Astrocyte of the spinal cord (primary cell): ENCODE data around the gene CCDC158.

Source experiments
- DNase-seq: peaks from one replicate; pipeline ENCODE4 v3.0.0; 2011; ENCODE audit warnings: low read depth, low spot score
- H3K4me3 ChIP-seq: 2 replicates; pipeline ENCODE4 v1.5.1; 2011; ENCODE audit warnings: low read depth, mild to moderate bottlenecking, low read length, moderate library complexity
- CTCF ChIP-seq: IDR thresholded peaks from 2 replicates; pipeline ENCODE4 v1.5.1; 2012; ENCODE audit warnings: low read depth, mild to moderate bottlenecking, low read length, inconsistent platforms
- in situ Hi-C: cut with HindIII; loops from 2 replicates; pipeline ENCODE4 v1.10.0; 2017; ENCODE audit warnings: low sequenced_read_pairs

The CCDC158 gene

DNA sequence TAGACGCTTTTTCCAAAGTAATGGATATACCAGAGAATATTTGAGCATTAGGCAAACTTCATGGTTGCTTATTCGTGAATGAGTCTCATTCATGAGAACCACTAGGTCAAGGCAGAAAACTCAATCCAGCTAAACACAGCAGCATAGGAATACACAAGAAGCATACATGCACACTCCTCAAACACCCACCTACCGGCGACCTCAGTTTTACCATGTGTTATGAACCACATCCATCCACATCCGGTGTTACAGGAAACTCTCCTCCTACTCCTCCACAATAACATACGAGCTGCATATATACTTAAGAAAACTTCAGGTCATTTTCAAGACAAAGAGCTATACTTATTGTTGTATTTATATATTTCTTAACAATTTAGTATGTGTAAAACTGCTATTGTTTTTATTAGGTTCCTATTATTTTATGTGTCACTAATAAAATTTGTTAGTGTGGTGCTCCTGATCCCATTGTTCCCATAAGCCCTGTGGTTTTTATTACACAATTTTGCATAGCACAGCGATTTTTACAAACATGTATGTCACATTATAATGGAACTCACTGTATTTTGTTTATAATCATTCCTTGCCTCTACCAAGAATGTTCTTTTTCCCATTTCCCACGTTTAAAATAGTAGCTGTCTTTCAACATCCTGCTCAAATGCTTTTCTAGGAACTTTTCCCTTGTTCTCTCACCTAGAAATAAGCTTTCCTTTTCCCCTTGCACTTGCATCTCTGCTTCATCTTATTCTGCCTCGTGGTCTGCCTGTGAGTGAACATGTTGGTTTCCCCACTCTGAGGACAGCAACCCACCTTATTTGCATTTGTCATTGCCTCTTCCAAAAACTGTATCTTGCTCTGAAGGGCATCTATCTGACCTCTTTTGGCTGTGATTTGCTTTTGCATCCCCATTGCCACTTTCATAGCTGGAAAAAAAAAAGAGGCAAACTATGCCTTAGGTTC lies 66.1 kb downstream of the CCDC158 start:
- no peak overlapping the region for H3K4me3 ChIP-seq
- in situ Hi-C loops, result no loop called here
- DNase-seq, result no peak
- TF ChIP-seq CTCF, result no peak

DNA sequence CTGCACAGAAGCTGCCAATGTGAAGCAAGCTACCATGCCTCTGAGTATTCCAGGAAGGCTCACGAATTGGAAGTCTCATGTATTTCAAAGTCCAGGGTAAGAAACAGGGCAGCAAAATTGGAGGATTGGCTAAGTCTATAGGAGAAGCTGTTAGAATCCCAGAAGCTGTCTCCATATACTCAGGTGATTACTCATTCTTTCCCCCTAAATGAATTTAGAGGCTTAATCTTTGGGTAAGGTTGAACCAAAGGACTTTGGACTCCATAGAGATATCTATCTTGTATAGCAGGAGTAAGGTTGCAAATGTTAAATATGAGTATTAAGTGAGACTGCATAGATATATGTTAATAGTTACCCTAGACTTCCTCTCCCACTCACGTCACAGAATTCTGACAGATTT lies 78.1 kb downstream of the CCDC158 start:
- DNase-seq, result no peak
- no peak overlapping the region for H3K4me3 ChIP-seq
- TF ChIP-seq CTCF, result no peak
- in situ Hi-C loops, result no loop called here

DNA sequence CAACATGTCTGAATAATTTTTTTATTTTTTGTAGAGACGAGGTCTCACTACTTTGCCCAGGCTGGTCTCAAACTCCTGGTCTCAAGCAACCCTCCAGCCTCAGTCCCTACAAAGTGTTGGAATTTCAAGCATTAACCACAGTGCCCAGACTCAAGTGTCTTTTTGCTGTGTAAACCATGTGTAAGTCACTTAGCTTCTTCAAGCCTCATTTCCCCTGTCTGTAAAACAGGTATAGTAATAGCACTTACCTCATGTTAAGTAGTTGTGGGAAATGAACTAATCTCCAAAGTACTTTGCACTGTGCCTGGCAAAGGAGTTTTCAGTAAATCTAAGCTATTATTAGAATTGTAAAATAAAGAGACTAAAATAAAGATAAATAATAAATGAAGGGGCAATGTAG lies 78.8 kb downstream of the CCDC158 start:
- in situ Hi-C loops, result no loop called here
- no peak for TF ChIP-seq CTCF
- H3K4me3 ChIP-seq, result no peak overlapping the region
- no peak for DNase-seq

DNA sequence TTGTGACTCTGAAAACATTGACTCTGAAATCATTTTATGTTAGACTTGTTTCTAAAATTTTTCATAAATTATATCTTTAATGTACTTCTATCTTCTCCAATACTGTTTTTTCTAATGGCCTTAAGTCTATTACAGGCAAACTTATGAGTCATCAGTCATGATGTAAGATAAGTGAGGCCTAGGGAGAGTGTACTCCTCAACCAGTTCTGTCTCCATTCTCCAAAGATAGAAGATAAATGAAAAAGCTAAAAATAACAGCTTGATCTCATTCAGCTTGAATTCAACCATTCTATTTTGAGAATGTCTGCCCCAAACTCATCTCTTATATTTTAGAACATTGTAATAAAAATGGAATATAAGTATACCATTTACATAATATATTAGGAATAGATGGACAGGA lies 79.9 kb downstream of the CCDC158 start:
- no peak for TF ChIP-seq CTCF
- DNase-seq, result peak; percentile 63
- no peak overlapping the region for H3K4me3 ChIP-seq
- in situ Hi-C loops, result no loop called here

DNA sequence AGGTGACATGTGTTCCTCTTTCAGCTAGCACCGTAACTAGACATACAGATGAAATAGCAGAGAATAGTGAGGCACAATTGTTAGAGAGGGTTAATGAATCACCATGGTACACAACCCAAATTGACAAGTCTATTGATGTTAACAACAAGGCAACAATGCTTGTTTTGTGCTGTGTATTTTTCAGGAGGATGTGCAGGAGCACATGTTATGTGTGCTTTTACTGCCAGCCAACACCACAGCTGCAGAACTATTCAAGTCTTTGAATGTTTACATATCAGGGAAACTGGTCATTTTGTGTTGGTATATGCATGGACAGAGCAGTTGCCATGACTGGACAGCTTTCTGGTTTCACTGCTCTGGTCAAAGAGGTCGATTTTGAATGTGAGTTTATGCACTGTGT lies 81.6 kb downstream of the CCDC158 start:
- in situ Hi-C loops, result no loop called here
- DNase-seq, result no peak
- no peak overlapping the region for H3K4me3 ChIP-seq
- TF ChIP-seq CTCF, result no peak

DNA sequence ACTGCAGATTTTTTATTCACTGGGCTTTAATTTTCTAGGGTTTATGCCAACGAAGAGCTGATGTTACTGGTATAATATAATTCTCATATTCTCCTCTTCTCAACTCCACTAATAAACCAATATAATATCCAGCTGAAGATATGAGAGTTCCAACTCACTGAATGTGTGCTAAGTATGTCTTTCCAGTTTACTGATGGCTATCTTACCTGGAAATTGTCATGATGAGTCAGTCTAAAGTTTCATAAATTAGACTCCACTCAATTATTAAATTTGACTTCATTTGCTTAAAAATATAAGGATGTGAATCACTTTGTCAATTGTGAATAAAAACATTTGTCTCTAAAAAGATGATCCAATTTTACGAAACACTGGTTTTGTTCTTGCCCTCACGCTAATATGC lies 86.1 kb downstream of the CCDC158 start:
- in situ Hi-C loops, result no loop called here

More for the DNA sequence above, 86.1 kb downstream of the CCDC158 start:
- TF ChIP-seq CTCF, result no peak
- DNase-seq, result no peak
- no peak overlapping the region for H3K4me3 ChIP-seq
